RWPE2 (cell line): ENCODE measurements around the gene N4BP2.
"Not testable (repeated sequence)": the region's sequence is repeated elsewhere in the genome, so short reads cannot be mapped to it uniquely, and the experiment has no call there.

Experiments used
- ATAC-seq: fragments of 200-7000 bp; cut with Tn5 transposase; 3 replicates; pipeline ENCODE4 v1.9.1; 2021; ENCODE audit warnings: low read depth
- DNase-seq: peaks from one replicate; pipeline ENCODE4 v3.0.0-alpha.2; 2020; ENCODE audit warnings: low spot score
- H3K27ac ChIP-seq: fragments of 450-650 bp; 2 replicates; pipeline ENCODE4 v1.5.1; 2017; ENCODE audit warnings: mild to moderate bottlenecking; ENCODE audit not compliant: poor library complexity, severe bottlenecking
- H3K27me3 ChIP-seq: fragments of 250-450 bp; sonication (Bioruptor Pico); 2 replicates; pipeline ENCODE4 v1.5.1; 2021; ENCODE audit warnings: mild to moderate bottlenecking, moderate library complexity; ENCODE audit not compliant: insufficient read depth, poor library complexity, severe bottlenecking
- H3K36me3 ChIP-seq: fragments of 250-450 bp; sonication (Bioruptor Pico); 2 replicates; pipeline ENCODE4 v1.5.1; 2020; ENCODE audit warnings: low read depth, mild to moderate bottlenecking, moderate library complexity
- H3K4me1 ChIP-seq: fragments of 250-450 bp; sonication (Bioruptor Pico); 2 replicates; pipeline ENCODE4 v1.5.1; 2021; ENCODE audit warnings: mild to moderate bottlenecking, moderate library complexity; ENCODE audit not compliant: insufficient read depth, poor library complexity, severe bottlenecking
- H3K4me3 ChIP-seq: fragments of 250-450 bp; sonication (Bioruptor Pico); 2 replicates; pipeline ENCODE4 v1.5.1; 2021; ENCODE audit warnings: mild to moderate bottlenecking, moderate library complexity; ENCODE audit not compliant: severe bottlenecking
- H3K9me3 ChIP-seq: fragments of 250-450 bp; sonication (Bioruptor Pico); 2 replicates; pipeline ENCODE4 v1.5.1; 2021; ENCODE audit warnings: mild to moderate bottlenecking, moderate library complexity; ENCODE audit not compliant: severe bottlenecking
- CTCF ChIP-seq: fragments of 450-650 bp; IDR thresholded peaks from one replicate; pipeline ENCODE4 v1.5.1; 2017; ENCODE audit warnings: mild to moderate bottlenecking, moderate library complexity; ENCODE audit not compliant: poor library complexity, severe bottlenecking

N4BP2 gene

GRCh38 chr4:40124690-40125089 is 68.0 kb downstream of the N4BP2 start:
- H3K9me3 ChIP-seq = no peaks in the 10 kb centered on the region
- no peak overlapping the region for H3K27ac ChIP-seq
- no peak for ATAC-seq
- TF ChIP-seq CTCF = no peak
- peaks cover 8% of the 10 kb centered on the region for H3K36me3 ChIP-seq
- DNase-seq = no peak
- no peaks in the 10 kb centered on the region for H3K27me3 ChIP-seq
- H3K4me3 ChIP-seq = no peak overlapping the region
- peaks cover 12% of the 10 kb centered on the region for H3K4me1 ChIP-seq

GRCh38 chr4:40130401-40131036 is 73.9 kb downstream of the N4BP2 start:
- H3K27ac ChIP-seq = no peak overlapping the region
- no peak overlapping the region for H3K4me3 ChIP-seq
- ATAC-seq (no peak), DNase-seq (no peak)
- no peak for TF ChIP-seq CTCF
- no peaks in the 10 kb centered on the region for H3K27me3 ChIP-seq
- H3K4me1 ChIP-seq = no peaks in the 10 kb centered on the region
- peaks cover 4% of the 10 kb centered on the region for H3K36me3 ChIP-seq
- no peaks in the 10 kb centered on the region for H3K9me3 ChIP-seq

GRCh38 chr4:40132816-40133215 is 76.2 kb downstream of the N4BP2 start:
- ATAC-seq (no peak), DNase-seq (no peak)
- Histone ChIP-seq H3K27ac (no peak overlapping the region), H3K27me3 (no peaks in the 10 kb centered on the region), H3K9me3 (no peaks in the 10 kb centered on the region), H3K36me3 (peaks cover 6% of the 10 kb centered on the region), H3K4me3 (no peak overlapping the region), H3K4me1 (no peaks in the 10 kb centered on the region)
- no peak for TF ChIP-seq CTCF

- Histone ChIP-seq H3K27ac (no peak overlapping the region), H3K9me3 (no peaks in the 10 kb centered on the region), H3K4me3 (no peak overlapping the region), H3K27me3 (no peaks in the 10 kb centered on the region), H3K4me1 (no peaks in the 10 kb centered on the region), H3K36me3 (peaks cover 6% of the 10 kb centered on the region)
- DNase-seq = no peak
- no peak for TF ChIP-seq CTCF
- ATAC-seq = no peak
Measured at GRCh38 chr4:40134206-40134917, 77.7 kb downstream of the N4BP2 start.

GRCh38 chr4:40136202-40136601 is 79.6 kb downstream of the N4BP2 start:
- not testable (repeated sequence) for ATAC-seq, H3K4me3 ChIP-seq, H3K4me1 ChIP-seq, DNase-seq, H3K27ac ChIP-seq, H3K9me3 ChIP-seq, H3K27me3 ChIP-seq, H3K36me3 ChIP-seq
